Activated naive CD8-positive, alpha-beta T cell treated with anti-CD3 and anti-CD28 coated beads, Interleukin-2, amount 50 U/mL, for 16 hours (primary cell): ENCODE data around the gene TTC34.
"Not testable (repeated sequence)": the region's sequence is repeated elsewhere in the genome, so short reads cannot be mapped to it uniquely, and the experiment has no call there.

Experiments
- DNase-seq: peaks from one replicate; pipeline ENCODE4 v3.0.0-alpha.2; 2020; ENCODE audit warnings: low read depth, low spot score

Gene TTC34

DNA sequence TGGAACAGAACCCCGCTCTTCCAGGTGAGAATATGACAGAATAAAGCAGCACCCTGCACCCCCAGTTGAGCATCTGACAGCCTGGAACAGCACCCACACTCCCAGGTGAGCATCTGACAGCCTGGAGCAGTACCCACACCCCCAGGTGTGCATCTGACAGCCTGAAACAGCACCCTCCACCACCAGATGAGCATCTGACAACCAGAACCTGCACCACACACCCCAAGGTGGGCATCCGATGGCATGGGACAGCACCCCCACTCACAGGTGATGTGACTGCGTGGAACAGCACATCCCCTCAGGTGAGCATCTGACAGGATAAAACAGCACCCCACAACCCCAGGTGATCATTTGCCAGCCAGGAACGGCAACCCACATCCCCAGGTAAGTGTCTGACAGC lies 26.2 kb downstream of the TTC34 start:
- not testable (repeated sequence) for DNase-seq

DNA sequence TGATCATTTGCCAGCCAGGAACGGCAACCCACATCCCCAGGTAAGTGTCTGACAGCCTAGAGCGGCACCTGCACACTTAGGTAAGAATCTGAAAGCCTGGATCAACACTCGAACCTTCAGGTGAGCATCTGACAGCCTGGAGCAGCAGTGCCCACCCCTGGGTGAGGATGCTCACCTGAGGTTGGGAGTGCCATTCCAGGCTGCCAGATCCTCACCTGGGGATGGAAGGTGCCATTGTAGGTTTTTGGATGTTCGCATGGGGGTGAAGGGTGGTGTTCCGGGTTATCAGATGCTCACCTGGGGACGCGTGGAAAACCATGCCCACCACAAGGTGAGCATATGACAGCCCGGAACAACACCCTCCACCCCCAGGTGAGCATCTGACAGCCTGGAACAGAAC lies 33.4 kb downstream of the TTC34 start:
- not testable (repeated sequence) for DNase-seq

DNA sequence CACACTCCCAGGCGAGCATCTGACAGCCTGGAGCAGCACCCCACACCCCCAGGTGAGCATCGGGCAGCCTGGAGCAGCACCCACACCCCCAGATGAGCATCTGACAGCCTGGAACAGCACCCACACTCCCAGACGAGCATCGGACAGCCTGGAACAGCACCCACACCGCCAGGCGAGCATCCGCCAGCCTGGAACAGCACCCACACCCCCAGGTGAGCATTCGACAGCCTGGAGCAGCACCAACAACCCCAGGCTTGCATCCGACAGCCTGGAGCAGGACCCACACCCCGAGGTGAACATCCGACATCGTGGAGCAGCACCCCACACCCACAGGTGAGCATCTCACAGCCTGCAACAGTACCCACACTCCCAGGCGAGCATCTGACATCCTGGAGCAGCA lies 42.1 kb downstream of the TTC34 start:
- not testable (repeated sequence) for DNase-seq

DNA sequence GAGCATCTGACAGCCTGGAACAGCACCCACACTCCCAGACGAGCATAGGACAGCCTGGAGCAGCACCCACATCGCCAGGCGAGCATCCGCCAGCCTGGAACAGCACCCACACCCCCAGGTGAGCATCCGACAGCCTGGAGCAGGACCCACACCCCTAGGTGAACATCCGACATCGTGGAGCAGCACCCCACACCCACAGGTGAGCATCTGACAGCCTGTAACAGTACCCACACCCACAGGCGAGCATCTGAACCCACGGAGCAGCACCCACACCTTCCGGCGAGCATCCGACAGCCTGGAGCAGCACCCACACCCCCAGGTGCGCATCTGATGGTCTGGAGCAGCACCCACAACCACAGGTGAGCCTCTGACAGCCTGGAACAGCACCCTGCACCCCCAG lies 44.0 kb downstream of the TTC34 start:
- DNase-seq, result not testable (repeated sequence)

DNA sequence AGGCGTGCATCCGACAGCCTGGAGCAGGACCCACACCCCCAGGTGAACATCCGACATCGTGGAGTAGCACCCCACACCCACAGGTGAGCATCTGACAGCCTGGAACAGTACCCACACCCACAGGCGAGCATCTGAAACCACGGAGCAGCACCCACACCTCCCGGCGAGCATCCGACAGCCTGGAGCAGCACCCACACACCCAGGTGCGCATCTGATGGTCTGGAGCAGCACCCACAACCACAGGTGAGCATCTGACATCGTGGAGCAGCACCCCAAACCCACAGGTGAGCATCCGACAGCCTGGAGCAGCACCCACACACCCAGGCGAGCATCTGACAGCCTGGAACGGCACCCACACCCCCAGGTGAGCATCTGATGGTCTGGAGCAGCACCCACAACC lies 46.1 kb downstream of the TTC34 start:
- not testable (repeated sequence) for DNase-seq

DNA sequence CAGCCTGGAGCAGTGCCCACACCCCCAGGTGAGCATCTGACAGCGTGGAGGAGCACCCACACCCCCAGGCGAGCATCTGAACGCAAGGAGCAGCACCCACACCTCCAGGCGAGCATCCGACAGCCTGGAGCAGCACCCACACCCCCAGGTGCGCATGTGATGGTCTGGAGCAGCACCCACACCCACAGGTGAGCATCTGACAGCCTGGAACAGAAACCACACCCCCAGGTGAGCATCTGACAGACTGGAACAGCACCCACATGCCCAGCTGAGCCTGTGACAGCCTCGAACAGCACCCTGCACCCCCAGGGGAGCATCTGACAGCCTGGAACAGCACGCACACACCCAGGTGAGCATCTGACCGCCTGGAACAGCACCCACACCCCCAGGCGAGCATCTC lies 46.9 kb downstream of the TTC34 start:
- not testable (repeated sequence) for DNase-seq

DNA sequence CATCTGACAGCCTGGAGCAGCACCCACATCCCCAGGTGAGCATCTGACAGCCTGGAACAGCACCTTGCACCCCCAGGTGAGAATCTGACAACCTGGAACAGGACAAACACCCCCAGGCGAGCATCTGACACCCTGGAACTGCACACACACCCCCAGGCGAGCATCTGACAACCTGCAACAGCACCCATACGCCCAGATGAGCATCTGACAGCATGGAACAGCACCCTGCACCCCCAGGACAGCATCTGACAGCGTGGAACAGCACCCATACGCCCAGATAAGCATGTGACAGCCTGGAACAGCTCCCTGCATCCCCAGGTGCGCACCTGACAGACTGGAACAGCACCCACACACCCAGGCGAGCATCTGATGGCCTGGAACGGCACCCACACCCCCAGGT lies 49.0 kb downstream of the TTC34 start:
- not testable (repeated sequence) for DNase-seq

DNA sequence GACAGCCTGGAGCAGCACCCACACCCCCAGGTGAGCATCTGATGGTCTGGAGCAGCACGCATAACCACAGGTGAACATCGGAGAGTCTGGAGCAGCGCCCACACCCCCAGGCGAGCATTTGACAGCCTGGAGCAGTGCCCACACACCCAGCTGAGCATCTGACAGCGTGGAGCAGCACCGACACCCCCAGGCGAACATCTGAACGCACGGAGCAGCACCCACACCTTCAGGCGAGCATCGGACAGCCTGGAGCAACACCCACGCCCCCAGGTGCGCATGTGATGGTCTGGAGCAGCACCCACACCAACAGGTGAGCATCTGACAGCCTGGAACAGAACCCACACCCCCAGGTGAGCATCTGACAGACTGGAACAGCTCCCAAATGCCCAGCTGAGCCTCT lies 49.6 kb downstream of the TTC34 start:
- DNase-seq, result not testable (repeated sequence)

DNA sequence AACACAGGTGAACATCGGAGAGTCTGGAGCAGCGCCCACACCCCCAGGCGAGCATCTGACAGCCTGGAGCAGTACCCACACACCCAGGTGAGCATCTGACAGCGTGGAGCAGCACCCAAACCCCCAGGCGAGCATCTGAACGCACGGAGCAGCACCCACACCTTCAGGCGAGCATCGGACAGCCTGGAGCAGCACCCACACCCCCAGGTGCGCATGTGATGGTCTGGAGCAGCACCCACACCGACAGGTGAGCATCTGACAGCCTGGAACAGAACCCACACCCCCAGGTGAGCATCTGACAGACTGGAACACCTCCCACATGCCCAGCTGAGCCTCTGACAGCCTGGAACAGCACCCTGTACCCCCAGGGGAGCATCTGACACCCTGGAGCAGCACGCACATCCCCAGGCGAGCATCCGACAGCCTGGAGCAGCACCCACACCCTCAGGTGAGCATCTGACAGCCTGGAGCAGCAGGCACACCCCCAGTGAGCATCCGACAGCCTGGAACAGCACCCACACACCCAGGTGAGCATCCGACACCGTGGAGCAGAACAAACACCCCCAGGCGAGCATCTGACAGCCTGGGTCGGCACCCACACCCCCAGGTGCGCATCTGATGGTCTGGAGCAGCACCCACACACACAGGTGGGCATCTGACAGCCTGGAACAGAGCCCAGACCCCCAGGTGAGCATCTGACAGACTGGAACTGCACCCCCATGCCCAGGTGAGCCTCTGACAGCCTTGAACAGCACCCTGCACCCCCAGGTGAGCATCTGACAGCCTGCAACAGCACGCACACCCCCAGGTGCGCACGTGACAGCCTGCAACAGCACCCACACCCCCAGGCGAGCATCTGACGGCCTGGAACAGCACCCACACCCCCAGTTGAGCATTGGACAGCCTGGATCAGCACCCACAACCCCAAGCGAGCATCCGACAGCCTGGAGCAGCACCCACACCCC lies 50.4 kb downstream of the TTC34 start:
- not testable (repeated sequence) for DNase-seq

DNA sequence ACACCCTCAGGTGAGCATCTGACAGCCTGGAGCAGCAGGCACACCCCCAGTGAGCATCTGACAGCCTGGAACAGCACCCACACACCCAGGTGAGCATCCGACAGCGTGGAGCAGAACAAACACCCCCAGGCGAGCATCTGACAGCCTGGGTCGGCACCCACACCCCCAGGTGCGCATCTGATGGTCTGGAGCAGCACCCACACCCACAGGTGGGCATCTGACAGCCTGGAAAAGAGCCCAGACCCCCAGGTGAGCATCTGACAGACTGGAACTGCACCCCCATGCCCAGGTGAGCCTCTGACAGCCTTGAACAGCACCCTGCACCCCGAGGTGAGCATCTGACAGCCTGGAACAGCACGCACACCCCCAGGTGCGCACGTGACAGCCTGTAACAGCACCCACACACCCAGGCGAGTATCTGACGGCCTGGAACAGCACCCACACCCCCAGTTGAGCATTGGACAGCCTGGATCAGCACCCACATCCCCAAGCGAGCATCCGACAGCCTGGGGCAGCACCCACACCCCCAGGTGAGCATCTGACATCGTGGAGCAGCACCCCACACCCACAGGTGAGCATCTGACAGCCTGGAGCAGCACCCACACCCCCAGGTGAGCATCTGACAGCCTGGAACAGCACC lies 51.3 kb downstream of the TTC34 start:
- DNase-seq, result not testable (repeated sequence)

DNA sequence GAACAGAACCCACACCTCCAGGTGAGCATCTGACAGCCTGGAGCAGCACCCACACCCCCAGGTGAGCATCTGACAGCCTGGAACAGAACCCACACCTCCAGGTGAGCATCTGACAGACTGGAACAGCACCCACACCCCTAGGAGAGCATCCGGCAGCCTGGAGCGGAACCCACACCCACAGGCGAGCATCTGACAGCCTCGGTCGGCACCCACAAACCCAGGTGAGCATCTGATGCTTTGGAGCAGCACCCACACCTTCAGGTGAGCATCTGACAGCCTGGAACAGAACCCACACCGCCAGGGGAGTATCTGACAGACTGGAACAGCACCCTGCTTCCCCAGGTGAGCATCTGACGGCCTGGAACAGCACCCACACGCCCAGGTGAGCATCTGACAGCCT lies 52.9 kb downstream of the TTC34 start:
- DNase-seq, result not testable (repeated sequence)

DNA sequence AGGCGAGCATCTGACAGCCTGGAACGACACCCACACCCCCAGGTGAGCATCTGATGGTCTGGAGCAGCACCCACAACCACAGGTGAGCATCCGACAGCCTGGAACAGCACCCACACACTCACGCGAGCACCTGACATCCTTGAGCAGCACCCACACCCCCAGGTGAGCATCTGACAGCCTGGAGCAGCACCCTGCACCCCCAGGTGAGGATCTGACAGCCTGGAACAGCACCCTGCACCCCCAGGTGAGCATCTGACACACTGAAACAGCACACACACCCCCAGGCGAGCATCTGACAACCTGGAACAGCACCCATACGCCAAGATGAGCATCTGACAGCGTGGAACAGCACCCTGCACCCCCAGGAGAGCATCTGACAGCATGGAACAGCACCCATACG lies 106.7 kb downstream of the TTC34 start:
- not testable (repeated sequence) for DNase-seq

DNA sequence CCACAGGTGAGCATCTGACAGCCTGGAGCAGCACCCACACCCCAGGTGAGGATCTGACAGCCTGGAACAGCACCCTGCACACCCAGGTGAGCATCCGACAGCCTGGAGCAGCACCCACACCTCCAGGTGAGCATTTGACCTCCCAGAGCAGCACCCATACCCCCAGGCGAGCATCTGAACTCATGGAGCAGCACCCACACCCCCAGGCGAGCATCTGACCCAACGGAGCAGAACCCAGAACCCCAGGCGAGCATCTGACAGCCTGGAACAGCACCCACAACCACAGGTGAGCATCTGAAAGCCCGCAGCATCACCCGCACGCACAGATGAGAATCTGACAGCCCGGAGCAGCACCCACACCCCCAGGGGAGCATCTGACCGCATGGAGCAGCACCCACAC lies 111.3 kb downstream of the TTC34 start:
- not testable (repeated sequence) for DNase-seq

DNA sequence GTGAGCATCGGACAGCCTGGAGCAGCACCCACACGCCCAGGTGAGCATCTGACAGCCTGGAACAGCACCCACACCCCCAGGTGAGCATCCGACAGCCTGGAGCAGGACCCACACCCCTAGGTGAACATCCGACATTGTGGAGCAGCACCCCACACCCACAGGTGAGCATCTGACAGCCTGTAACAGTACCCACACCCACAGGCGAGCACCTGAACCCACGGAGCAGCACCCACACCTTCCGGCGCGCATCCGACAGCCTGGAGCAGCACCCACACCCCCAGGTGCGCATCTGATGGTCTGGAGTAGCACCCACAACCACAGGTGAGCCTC lies 113.2 kb downstream of the TTC34 start:
- DNase-seq, result not testable (repeated sequence)

DNA sequence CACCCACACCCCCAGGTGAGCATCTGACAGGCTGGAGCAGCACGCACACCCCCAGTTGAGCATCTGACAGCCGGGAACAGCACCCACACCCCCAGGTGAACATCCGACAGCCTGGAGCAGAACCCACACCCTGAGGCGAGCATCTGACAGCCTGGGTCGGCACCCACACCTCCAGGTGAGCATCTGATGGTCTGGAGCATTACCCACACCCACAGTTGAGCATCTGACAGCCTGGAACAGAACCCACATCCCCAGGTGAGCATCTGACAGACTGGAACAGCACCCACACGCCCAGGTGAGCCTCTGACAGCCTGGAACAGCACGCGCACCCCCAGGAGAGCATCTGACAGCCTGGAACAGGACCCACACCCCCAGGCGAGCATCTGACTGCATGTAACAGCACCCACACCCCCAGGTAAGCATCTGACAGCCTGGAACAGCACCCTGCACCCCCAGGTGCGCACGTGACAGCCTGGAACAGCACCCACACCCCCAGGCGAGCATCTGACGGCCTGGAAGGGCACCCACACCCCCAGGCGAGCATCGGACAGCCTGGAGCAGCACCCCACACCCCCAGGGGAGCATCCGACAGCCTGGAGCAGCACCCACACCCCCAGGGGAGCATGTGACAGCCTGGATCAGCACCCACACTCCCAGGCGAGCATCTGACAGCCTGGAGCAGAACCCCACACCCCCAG lies 113.7 kb downstream of the TTC34 start:
- DNase-seq, result not testable (repeated sequence)

DNA sequence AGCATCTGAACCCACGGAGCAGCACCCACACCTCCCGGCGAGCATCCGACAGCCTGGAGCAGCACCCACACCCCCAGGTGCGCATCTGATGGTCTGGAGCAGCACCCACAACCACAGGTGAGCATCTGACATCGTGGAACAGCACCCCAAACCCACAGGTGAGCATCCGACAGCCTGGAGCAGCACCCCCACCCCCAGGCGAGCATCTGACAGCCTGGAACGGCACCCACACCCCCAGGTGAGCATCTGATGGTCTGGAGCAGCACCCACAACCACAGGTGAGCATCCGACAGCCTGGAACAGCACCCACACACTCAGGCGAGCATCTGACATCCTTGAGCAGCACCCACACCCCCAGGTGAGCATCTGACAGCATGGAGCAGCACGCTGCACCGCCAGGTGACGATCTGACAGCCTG lies 114.3 kb downstream of the TTC34 start:
- not testable (repeated sequence) for DNase-seq

DNA sequence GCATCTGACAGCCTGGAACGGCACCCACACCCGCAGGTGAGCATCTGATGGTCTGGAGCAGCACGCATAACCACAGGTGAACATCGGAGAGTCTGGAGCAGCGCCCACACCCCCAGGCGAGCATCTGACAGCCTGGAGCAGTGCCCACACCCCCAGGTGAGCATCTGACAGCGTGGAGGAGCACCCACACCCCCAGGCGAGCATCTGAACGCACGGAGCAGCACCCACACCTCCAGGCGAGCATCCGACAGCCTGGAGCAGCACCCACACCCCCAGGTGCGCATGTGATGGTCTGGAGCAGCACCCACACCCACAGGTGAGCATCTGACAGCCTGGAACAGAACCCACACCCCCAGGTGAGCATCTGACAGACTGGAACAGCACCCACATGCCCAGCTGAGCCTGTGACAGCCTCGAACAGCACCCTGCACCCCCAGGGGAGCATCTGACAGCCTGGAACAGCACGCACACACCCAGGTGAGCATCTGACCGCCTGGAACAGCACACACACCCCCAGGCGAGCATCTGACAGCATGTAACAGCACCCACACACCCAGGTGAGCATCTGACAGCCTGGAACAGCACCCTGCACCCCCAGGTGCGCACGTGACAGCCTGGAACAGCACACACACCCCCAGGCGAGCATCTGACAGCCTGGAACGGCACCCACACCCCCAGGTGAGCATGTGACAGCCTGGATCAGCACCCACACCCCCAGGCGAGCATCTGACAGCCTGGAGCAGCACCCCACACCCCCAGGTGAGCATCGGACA lies 115.2 kb downstream of the TTC34 start:
- not testable (repeated sequence) for DNase-seq

DNA sequence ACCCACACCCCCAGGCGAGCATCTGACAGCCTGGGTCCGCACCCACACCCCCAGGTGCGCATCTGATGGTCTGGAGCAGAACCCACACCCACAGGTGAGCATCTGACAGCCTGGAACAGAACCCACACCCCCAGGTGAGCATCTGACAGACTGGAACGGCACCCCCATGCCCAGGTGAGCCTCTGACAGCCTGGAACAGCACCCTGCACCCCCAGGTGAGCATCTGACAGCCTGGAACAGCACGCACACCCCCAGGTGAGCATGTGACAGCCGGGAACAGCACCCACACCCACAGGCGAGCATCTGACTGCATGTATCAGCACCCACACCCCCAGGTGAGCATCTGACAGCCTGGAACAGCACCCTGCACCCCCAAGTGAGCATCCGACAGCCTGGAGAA lies 115.8 kb downstream of the TTC34 start:
- DNase-seq, result not testable (repeated sequence)

DNA sequence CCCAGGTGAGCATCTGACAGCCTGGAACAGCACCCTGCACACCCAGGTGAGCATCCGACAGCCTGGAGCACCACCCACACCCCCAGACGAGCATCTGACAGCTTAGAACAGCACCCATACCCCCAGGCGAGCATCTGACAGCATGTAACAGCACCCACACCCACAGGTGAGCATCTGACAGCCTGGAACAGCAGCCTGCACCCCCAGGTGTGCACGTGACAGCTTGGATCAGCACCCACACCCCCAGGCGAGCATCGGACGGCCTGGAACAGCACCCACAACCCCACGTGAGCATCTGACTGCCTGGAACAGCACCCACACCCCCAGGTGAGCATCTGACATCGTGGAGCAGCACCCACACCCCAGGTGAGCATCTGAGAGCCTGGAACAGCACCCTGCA lies 116.6 kb downstream of the TTC34 start:
- not testable (repeated sequence) for DNase-seq

DNA sequence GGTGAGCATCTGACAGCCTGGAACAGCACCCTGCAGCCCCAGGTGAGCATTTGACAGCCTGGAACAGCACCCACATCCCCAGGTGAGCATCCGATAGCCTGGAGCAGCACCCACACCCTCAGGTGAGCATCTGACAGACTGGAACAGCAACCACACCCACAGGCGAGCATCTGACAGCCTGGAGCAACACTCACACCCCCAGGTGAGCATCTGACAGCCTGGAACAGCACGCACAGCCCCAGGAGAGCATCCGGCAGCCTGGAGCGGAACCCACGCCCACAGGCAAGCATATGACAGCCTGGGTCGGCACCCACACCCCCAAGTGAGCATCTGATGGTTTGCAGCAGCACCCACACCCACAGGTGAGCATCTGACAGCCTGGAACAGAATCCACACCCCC lies 117.5 kb downstream of the TTC34 start:
- not testable (repeated sequence) for DNase-seq

DNA sequence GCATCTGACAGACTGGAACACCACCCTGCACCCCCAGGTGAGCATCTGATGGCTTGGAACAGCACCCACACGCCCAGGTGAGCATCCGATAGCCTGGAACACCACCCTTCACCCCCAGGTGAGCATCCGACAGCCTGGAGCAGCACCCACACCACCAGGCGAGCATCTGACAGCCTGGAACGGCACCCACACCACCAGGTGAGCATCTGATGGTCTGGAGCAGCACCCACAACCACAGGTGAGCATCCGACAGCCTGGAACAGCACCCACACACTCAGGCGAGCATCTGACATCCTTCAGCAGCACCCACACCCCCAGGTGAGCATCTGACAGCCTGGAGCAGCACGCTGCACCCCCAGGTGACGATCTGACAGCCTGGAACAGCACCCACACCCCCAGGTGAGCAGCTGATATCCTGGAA lies 118.2 kb downstream of the TTC34 start:
- not testable (repeated sequence) for DNase-seq
